ENCODE measurements around the gene THEMIS. TPM values are rescaled to one million over a fixed set of nuclear protein-coding genes. Genes with fewer than 3 reads are reported as not detected.
A peak's percentile ranks its signal among the peaks of the same experiment; 100 is the strongest.

Gene THEMIS
- total and polyA plus RNA-seq, 2 experiments from 2014 or later = not detected

DNA sequence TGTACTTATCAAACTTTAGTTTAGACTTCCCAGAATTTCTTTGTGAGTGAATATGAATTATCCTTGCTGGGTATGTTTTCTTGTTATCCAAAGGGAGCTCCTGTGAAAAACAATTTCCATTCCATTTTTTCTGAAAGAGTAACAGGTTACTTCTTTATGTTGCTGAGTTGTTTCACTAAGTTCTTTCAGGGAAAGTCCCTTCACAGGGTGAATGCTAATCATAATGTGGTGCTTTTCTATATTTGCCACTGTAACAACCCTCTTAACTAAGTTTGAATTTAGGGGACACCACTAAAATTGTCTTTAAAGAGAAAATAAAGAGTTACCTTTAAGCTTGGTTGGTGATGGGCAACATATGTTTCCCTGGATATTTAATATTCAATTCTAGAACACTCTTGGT, 79.4 kb downstream of the THEMIS start:
- no peaks in the 10 kb centered on the region for H3K9me2 ChIP-seq (ENCODE audit: insufficient read depth)
- 0 out of 2 replicates have a peak, but pooled peaks cover 1% of the 10 kb centered on the region for H3K4me1 ChIP-seq (ENCODE audit: insufficient read depth)
- H3K4me2 ChIP-seq = no peak overlapping the region
- Mint-ChIP-seq H3K27ac (no peak overlapping the region), H3K36me3 (ENCODE audit: low read depth) (no peaks in the 10 kb centered on the region), H3K27me3 (ENCODE audit: insufficient read depth, low read depth, poor library complexity) (no peaks in the 10 kb centered on the region), H3K4me3 (no peak overlapping the region), H3K9me3 (no peaks in the 10 kb centered on the region; the same call in 2 of the 3 replicates), H3K4me1 (peaks cover 5% of the 10 kb centered on the region)
- no peak overlapping the region for H3K4me3 ChIP-seq
- TF ChIP-seq, protein P1, sequence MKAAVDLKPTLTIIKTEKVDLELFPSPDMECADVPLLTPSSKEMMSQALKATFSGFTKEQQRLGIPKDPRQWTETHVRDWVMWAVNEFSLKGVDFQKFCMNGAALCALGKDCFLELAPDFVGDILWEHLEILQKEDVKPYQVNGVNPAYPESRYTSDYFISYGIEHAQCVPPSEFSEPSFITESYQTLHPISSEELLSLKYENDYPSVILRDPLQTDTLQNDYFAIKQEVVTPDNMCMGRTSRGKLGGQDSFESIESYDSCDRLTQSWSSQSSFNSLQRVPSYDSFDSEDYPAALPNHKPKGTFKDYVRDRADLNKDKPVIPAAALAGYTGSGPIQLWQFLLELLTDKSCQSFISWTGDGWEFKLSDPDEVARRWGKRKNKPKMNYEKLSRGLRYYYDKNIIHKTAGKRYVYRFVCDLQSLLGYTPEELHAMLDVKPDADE (IDR thresholded peaks at IDR 0.05) = no peak
- no peaks in the 10 kb centered on the region for H3K36me3 ChIP-seq (ENCODE audit: insufficient read depth)
- no peaks in the 10 kb centered on the region for H3K27me3 ChIP-seq (ENCODE audit: insufficient read depth)
- no peak overlapping the region for H2AFZ ChIP-seq
- H4K20me1 ChIP-seq (replicated peaks; ENCODE audit: insufficient read depth) = no peaks in the 10 kb centered on the region
- H3F3A ChIP-seq (replicated peaks; ENCODE audit: low read depth) = no peaks in the 10 kb centered on the region
- no peak overlapping the region for H3K27ac ChIP-seq (ENCODE audit: low read depth)
- DNase-seq (ENCODE audit: low spot score) (no peak), ATAC-seq (no peak)
- H3K79me2 ChIP-seq (replicated peaks; ENCODE audit: insufficient read depth) = no peaks in the 10 kb centered on the region

DNA sequence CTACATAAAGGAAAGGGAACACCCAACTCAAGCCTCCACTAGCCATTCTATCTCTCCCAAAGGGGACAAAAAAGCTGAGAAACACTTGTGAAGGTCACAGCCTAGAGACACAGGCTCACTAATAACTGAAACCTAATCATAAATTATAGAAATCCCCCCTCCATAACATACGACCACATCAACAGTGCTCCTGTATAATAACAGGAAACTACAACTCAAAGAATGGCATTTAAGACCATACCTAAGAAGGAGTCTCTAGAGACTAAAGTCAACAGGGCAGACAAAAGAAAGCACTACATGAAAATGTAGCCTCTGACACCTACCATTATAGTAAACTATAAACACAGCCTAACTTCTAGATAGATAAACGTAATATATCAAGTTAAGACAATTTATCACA, 82.7 kb downstream of the THEMIS start:
- peak overlapping the region; percentile 8; the same call in 1 of the 2 replicates for H2AFZ ChIP-seq
- no peak for TF ChIP-seq ZNF331 (CRISPR knock-in tag; IDR thresholded peaks at IDR 0.05; ENCODE audit: low read depth)
- no peak for TF ChIP-seq ZNF114 (CRISPR knock-in tag; IDR thresholded peaks at IDR 0.05)
- no peak for TF ChIP-seq EZH2 (IDR thresholded peaks at IDR 0.05; ENCODE audit: low read depth, unreplicated experiment)
- no peak for TF ChIP-seq JUNB (IDR thresholded peaks at IDR 0.05; ENCODE audit: unreplicated experiment)
- TF ChIP-seq, protein P2, sequence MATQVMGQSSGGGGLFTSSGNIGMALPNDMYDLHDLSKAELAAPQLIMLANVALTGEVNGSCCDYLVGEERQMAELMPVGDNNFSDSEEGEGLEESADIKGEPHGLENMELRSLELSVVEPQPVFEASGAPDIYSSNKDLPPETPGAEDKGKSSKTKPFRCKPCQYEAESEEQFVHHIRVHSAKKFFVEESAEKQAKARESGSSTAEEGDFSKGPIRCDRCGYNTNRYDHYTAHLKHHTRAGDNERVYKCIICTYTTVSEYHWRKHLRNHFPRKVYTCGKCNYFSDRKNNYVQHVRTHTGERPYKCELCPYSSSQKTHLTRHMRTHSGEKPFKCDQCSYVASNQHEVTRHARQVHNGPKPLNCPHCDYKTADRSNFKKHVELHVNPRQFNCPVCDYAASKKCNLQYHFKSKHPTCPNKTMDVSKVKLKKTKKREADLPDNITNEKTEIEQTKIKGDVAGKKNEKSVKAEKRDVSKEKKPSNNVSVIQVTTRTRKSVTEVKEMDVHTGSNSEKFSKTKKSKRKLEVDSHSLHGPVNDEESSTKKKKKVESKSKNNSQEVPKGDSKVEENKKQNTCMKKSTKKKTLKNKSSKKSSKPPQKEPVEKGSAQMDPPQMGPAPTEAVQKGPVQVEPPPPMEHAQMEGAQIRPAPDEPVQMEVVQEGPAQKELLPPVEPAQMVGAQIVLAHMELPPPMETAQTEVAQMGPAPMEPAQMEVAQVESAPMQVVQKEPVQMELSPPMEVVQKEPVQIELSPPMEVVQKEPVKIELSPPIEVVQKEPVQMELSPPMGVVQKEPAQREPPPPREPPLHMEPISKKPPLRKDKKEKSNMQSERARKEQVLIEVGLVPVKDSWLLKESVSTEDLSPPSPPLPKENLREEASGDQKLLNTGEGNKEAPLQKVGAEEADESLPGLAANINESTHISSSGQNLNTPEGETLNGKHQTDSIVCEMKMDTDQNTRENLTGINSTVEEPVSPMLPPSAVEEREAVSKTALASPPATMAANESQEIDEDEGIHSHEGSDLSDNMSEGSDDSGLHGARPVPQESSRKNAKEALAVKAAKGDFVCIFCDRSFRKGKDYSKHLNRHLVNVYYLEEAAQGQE (IDR thresholded peaks at IDR 0.05; ENCODE audit: unreplicated experiment) = no peak
- no peak for TF ChIP-seq STAT1 (IDR thresholded peaks at IDR 0.05; ENCODE audit: unreplicated experiment)
- no peak for TF ChIP-seq POLR2AphosphoS5 (IDR thresholded peaks at IDR 0.05; ENCODE audit: low read depth)
- TF ChIP-seq, protein P3, sequence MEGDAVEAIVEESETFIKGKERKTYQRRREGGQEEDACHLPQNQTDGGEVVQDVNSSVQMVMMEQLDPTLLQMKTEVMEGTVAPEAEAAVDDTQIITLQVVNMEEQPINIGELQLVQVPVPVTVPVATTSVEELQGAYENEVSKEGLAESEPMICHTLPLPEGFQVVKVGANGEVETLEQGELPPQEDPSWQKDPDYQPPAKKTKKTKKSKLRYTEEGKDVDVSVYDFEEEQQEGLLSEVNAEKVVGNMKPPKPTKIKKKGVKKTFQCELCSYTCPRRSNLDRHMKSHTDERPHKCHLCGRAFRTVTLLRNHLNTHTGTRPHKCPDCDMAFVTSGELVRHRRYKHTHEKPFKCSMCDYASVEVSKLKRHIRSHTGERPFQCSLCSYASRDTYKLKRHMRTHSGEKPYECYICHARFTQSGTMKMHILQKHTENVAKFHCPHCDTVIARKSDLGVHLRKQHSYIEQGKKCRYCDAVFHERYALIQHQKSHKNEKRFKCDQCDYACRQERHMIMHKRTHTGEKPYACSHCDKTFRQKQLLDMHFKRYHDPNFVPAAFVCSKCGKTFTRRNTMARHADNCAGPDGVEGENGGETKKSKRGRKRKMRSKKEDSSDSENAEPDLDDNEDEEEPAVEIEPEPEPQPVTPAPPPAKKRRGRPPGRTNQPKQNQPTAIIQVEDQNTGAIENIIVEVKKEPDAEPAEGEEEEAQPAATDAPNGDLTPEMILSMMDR (conservative IDR thresholded peaks at IDR 0.05; ENCODE audit: low read depth in 2 of 2) = no peak
- TF ChIP-seq CREB1 (CRISPR knock-in tag; IDR thresholded peaks at IDR 0.05; ENCODE audit: low read depth) = no peak

More for the DNA sequence above, 82.7 kb downstream of the THEMIS start:
- Mint-ChIP-seq H3K9me3 (no peaks in the 10 kb centered on the region; the same call in 2 of the 3 replicates), H3K27ac (no peak overlapping the region), H3K27me3 (ENCODE audit: insufficient read depth, low read depth, poor library complexity) (no peaks in the 10 kb centered on the region), H3K4me1 (peaks cover 8% of the 10 kb centered on the region), H3K36me3 (ENCODE audit: low read depth) (no peaks in the 10 kb centered on the region), H3K4me3 (no peak overlapping the region)
- no peak for DNase-seq (ENCODE audit: low spot score)
- Histone ChIP-seq H4K20me1 (replicated peaks; ENCODE audit: insufficient read depth) (no peaks in the 10 kb centered on the region), H3K4me1 (ENCODE audit: insufficient read depth) (0 out of 2 replicates have a peak, but pooled peaks cover 3% of the 10 kb centered on the region), H3F3A (replicated peaks; ENCODE audit: low read depth) (no peaks in the 10 kb centered on the region), H3K9me2 (ENCODE audit: insufficient read depth) (peaks cover 2% of the 10 kb centered on the region; the same call in 1 of the 2 replicates), H3K4me2 (no peak overlapping the region), H3K36me3 (ENCODE audit: insufficient read depth) (no peaks in the 10 kb centered on the region), H3K27ac (ENCODE audit: low read depth) (no peak overlapping the region), H3K27me3 (ENCODE audit: insufficient read depth) (no peaks in the 10 kb centered on the region), H3K79me2 (replicated peaks; ENCODE audit: insufficient read depth) (no peaks in the 10 kb centered on the region), H3K4me3 (no peak overlapping the region)
- ATAC-seq = no peak
